PFSK-1 (cell line): ENCODE results near the gene SRSF4.

Experiments used
- POLR2AphosphoS5 ChIP-seq: IDR thresholded peaks from 2 replicates; pipeline ENCODE4 v1.6.1; 2012; ENCODE audit warnings: low read depth, mild to moderate bottlenecking, control low read depth, low read length, moderate library complexity
- TAF1 ChIP-seq: IDR thresholded peaks from 2 replicates; pipeline ENCODE4 v1.6.1; 2012; ENCODE audit warnings: low read length, control low read depth, borderline replicate concordance; ENCODE audit not compliant: insufficient read depth
- TF ChIP-seq, protein P1 (sequence below), 2 experiments: IDR thresholded peaks; 2 replicates each; pipeline versions ENCODE4 v1.6.1 to v1.8.0; 2011 to 2012; ENCODE audit warnings: low read depth in 2 of 2, low read length in 2 of 2, control low read depth in 1 of 2, inconsistent platforms in 1 of 2, mild to moderate bottlenecking in 1 of 2, moderate library complexity in 1 of 2; ENCODE audit not compliant: insufficient read depth in 1 of 2

DNA sequence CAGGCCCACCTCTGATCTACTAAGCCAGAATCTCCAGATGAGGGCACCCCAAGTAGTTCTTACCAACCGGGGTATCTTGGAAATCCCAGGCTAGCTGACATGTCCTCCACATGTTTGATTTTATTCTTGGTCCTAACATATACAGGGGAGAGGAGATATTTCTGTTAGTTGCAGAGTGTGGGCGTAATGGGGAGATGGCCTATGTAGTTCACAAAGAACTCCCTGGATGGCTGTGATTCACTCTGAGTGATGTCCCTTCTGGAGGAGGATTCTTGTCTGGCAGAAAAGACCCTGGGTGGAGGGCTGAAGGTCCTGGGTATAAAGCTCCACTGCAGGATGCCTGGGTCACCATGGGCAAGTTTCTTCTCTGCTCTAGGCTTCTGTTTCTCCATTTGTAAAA is 35.9 kb upstream of the SRSF4 start:
- TF ChIP-seq POLR2AphosphoS5, result no peak
- TF ChIP-seq TAF1, result no peak
- TF ChIP-seq, protein P1, sequence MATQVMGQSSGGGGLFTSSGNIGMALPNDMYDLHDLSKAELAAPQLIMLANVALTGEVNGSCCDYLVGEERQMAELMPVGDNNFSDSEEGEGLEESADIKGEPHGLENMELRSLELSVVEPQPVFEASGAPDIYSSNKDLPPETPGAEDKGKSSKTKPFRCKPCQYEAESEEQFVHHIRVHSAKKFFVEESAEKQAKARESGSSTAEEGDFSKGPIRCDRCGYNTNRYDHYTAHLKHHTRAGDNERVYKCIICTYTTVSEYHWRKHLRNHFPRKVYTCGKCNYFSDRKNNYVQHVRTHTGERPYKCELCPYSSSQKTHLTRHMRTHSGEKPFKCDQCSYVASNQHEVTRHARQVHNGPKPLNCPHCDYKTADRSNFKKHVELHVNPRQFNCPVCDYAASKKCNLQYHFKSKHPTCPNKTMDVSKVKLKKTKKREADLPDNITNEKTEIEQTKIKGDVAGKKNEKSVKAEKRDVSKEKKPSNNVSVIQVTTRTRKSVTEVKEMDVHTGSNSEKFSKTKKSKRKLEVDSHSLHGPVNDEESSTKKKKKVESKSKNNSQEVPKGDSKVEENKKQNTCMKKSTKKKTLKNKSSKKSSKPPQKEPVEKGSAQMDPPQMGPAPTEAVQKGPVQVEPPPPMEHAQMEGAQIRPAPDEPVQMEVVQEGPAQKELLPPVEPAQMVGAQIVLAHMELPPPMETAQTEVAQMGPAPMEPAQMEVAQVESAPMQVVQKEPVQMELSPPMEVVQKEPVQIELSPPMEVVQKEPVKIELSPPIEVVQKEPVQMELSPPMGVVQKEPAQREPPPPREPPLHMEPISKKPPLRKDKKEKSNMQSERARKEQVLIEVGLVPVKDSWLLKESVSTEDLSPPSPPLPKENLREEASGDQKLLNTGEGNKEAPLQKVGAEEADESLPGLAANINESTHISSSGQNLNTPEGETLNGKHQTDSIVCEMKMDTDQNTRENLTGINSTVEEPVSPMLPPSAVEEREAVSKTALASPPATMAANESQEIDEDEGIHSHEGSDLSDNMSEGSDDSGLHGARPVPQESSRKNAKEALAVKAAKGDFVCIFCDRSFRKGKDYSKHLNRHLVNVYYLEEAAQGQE (IDR thresholded peaks at IDR 0.05; ENCODE audit: insufficient read depth in 1 of 2, low read depth in 2 of 2, low read length in 2 of 2), result no peak
